K562 (cell line): Measurements from ENCODE around the gene ZBTB32.

Experiments used
- ATF2 ChIP-seq: sonication (generic); formaldehyde crosslinking; IDR thresholded peaks from 2 replicates; pipeline ENCODE4 v1.8.1; 2022; ENCODE audit warnings: missing genetic modification reagents
- ATF3 ChIP-seq, 2 experiments: fragments of 450-650 bp in 1 of 2; sonication (generic) in 1 of 2; formaldehyde crosslinking in 1 of 2; IDR thresholded peaks in 1 of 2; conservative IDR thresholded peaks in 1 of 2; 2 replicates each; pipeline versions ENCODE4 v1.6.1 to v1.8.1; 2016 to 2023; ENCODE audit warnings: mild to moderate bottlenecking in 2 of 2, moderate library complexity in 2 of 2, inconsistent platforms in 1 of 2, missing genetic modification reagents in 1 of 2
- CTCF ChIP-seq, 3 experiments: IDR thresholded peaks in 2 of 3; conservative IDR thresholded peaks in 1 of 3; 2 replicates each; pipeline ENCODE4 v1.5.1; 2011 to 2012; ENCODE audit warnings: low read length in 3 of 3, mild to moderate bottlenecking in 3 of 3, control low read depth in 2 of 3, improper control_type of control experiment in 1 of 3, inconsistent platforms in 1 of 3, low read depth in 1 of 3, mixed read lengths in 1 of 3, moderate library complexity in 1 of 3; ENCODE audit not compliant: insufficient read depth in 2 of 3
- ILK ChIP-seq: fragments of 450-650 bp; IDR thresholded peaks from 2 replicates; pipeline ENCODE4 v1.6.1; 2016; ENCODE audit warnings: missing genetic modification characterization, low read depth, mild to moderate bottlenecking, missing compliant biosample characterization, moderate library complexity, borderline replicate concordance
- MECOM ChIP-seq: fragments of 250-450 bp; sonication (Bioruptor Pico); IDR thresholded peaks from 2 replicates; pipeline ENCODE4 v1.8.0; 2022; ENCODE audit warnings: inconsistent platforms
- PRDM10 ChIP-seq: fragments of 450-650 bp; IDR thresholded peaks from 2 replicates; pipeline ENCODE4 v1.6.1; 2018; ENCODE audit not compliant: partially characterized antibody
- RAD51 ChIP-seq: fragments of 450-650 bp; IDR thresholded peaks from 2 replicates; pipeline ENCODE4 v1.7.1; 2016; ENCODE audit warnings: low read depth, mild to moderate bottlenecking, borderline replicate concordance
- SP2 ChIP-seq: IDR thresholded peaks from 2 replicates; pipeline ENCODE4 v1.6.1; 2011; ENCODE audit warnings: mild to moderate bottlenecking, low read depth, low read length, moderate library complexity; ENCODE audit not compliant: poor library complexity, severe bottlenecking; ENCODE audit errors: extremely low read depth
- TGIF2 ChIP-seq: sonication (generic); formaldehyde crosslinking; IDR thresholded peaks from 2 replicates; pipeline ENCODE4 v1.8.1; 2022; ENCODE audit warnings: mild to moderate bottlenecking, missing genetic modification reagents, moderate library complexity
- ZNF79 ChIP-seq: fragments of 250-450 bp; sonication (Bioruptor Pico); IDR thresholded peaks from 2 replicates; pipeline ENCODE4 v1.4.0; 2020; ENCODE audit warnings: low read depth, mild to moderate bottlenecking, moderate library complexity

GRCh38 chr19:35752746-35753350 is 48.5 kb downstream of the ZBTB32 start:
- TF ChIP-seq RAD51: no peak
- no peak for TF ChIP-seq ATF3 (IDR thresholded peaks at IDR 0.05)
- TF ChIP-seq ATF3 (CRISPR knock-in tag; conservative IDR thresholded peaks at IDR 0.05): no peak
- TF ChIP-seq PRDM10: no peak
- no peak for TF ChIP-seq CTCF (IDR thresholded peaks at IDR 0.05 in 2 of 3, conservative IDR thresholded peaks at IDR 0.05 in 1 of 3; ENCODE audit: insufficient read depth in 2 of 3, low read depth in 1 of 3, low read length in 3 of 3)
- no peak for TF ChIP-seq ATF2 (CRISPR knock-in tag)
- no peak for TF ChIP-seq SP2
- TF ChIP-seq ILK (tag): no peak
- TF ChIP-seq MECOM (CRISPR knock-in tag): no peak
- TF ChIP-seq ZNF79 (CRISPR knock-in tag): no peak
- TF ChIP-seq TGIF2 (CRISPR knock-in tag): no peak
